NOMO-1 (cell line): ENCODE data around the gene NPHP1.
"Not testable (repeated sequence)": the region's sequence is repeated elsewhere in the genome, so short reads cannot be mapped to it uniquely, and the experiment has no call there.

Experiments used
- DNase-seq, 2 experiments: peaks; one replicate each; lab custom pipeline; 2025; ENCODE audit not compliant: unreplicated experiment in 2 of 2; lab: John Stamatoyannopoulos, UW

Gene NPHP1

DNA sequence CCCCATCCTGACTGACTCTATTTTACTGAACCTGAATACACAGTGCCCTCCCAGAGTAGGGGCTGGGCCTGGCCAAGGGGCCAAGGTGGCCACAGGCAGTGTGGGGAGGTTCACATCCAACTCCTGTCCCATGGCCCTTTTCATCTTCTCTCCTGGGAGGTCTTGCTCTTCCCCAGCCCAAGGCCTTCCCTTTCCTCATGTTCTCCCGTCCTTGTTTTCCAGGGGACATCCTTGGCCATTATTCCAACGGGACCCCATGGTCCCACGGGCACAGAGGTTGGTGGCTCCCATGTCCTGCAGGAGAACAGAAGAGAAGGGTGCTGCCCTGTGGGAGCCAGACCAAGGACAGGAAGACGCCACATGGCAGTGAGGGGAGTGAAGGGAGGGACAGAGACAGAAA, 99.6 kb downstream of the NPHP1 start:
- DNase-seq: no peak

GRCh38 chr2:110104025-110104771, 100.6 kb downstream of the NPHP1 start:
- no peak for DNase-seq

DNA sequence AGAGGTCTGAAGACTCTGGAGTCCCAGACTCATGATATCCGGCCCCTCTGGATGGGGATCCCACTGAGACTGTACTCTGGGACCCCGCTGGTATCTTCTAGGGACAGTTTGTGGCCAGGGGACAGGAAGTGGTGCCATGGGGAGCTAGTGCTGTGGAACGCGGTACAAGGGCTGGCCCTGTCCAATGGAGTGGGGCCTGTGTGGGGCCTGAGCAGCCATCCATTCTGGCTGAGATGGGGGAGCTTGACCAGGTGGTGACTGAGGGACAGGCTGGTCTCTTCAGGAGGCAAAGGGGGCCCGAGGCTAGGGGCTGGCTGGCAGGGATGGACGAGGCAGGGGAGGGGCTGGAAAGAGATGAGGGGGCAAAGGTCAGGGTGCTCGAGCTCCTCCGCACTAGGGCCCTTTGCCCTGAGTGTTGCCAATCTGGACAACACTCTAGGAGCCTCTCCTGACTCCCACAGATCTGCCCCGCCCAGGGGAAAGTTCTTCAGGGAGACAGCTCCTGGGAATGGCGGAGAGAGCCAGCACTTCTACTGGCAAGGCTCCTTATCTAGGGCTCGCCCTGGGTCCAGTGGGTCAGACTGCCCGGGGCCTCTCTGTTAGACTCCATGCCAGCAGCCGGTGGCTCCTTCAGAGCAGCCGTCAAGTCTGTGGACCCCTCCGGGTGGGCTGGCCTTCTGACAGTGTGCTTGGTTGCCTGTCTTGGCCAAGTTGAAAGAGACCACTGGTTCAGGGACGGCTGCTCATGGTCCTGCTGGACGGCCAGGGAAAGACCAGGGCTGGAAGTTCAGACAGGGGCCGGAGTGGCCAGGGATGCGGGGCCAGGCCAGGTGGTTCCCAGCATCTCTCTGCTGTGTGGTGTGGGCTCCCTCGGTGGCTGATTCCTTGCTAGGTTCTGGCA, 101.5 kb downstream of the NPHP1 start:
- DNase-seq: no peak

- peak in 1 of 2 experiments; percentile 1 for DNase-seq
Measured at GRCh38 chr2:110101901-110102803, 102.7 kb downstream of the NPHP1 start.

GRCh38 chr2:110101280-110101844, 103.5 kb downstream of the NPHP1 start:
- peak; percentile 24 to 38 for DNase-seq

DNA sequence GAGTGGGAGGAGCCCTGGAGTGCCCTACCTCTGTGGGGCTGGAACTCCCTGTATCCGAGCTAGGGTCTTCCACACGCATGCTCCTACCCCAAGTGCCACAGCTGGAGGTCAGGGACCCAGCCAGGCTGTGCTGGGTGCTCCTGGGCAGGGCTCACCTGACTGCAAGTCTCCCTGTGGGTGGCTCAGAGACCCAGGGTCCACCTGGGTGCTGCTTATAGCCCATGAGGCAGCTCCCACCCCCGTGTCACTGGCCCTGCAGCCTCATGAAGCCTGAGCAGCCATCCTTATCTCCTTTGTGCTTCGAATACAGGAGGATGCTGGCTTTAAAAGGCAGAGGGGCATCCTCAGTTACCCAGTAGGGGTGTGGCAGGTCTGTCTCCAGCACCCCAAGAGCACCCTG, 103.9 kb downstream of the NPHP1 start:
- not testable (repeated sequence) for DNase-seq

DNA sequence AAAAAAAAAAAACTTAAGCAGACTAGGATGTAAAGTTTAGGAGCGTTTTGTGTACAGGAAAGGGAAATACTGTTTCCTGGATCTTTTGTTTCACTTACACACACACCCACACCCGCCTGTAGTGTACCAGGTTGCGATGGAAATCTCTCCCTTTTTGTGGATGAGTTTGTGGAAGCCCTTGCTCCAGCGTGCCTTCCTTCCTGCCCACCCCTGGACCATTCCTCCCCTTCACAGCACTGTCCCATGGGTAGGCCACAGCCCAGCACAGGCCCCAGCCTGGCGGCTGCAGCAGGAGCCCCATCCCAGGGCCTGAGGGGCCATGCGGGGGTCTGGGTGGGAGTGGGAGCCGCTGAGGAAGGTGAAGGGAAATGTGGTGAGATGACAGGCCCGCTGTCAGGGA, 104.3 kb downstream of the NPHP1 start:
- no peak for DNase-seq

- DNase-seq: no peak
Measured at GRCh38 chr2:110099471-110100225, 105.2 kb downstream of the NPHP1 start.

DNA sequence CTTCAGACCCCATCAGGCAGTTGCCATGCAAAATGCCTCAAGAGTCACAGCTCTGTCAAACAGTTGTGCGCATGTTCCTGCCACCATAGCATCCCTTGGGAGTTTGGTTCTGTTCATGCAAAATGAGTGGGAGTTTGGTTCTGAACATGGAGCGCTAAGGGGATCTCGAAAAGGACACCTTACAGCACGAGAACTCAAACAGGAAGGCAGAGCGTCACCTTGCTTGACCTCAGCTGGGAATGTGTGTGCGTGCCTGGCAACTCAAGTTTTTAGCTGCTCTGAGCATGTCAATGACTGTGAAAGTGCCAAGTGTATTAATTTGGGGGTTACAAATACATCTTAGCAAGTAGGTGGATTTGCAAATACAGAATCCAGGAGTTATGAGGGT, 105.8 kb downstream of the NPHP1 start:
- DNase-seq: no peak

DNA sequence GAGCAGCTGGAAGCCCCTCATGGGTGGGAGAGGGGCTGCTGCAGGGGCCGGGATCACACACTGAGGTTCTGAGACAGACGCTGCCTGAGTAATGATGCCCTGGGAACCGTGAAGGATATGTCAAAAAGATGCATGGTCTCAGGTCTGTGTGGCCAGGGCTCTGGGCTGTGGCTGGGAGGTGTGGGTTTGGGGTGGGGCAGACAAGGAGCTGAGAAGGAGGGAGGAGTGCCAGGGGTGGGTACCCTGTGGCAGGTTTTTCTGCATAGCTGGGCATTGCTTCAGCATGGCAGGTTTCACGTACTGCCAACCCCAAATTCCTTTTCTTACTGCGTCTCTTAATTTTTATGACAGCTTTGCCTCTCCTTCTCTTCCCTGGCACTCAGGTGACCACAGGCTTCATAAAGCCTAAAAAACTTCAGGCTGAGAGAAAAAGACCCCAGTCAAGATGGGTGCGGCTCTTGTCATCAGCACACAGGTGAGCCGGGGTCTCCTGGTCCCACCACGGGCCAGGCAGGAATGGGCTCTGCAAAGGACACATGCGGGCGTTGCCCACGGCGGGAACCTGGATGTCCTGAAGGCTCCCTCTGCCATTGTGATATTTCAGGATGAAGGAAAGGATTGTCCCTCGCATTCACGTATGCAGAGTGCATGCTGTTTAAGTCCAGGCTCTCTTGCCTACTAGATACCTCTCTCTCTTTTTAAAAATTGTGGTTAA, 107.2 kb downstream of the NPHP1 start:
- no peak for DNase-seq

- no peak for DNase-seq
Measured at GRCh38 chr2:110095994-110096633, 108.7 kb downstream of the NPHP1 start.

- peak in 1 of 2 experiments; percentile 8 for DNase-seq
Measured at GRCh38 chr2:110094884-110095534, 109.8 kb downstream of the NPHP1 start.

DNA sequence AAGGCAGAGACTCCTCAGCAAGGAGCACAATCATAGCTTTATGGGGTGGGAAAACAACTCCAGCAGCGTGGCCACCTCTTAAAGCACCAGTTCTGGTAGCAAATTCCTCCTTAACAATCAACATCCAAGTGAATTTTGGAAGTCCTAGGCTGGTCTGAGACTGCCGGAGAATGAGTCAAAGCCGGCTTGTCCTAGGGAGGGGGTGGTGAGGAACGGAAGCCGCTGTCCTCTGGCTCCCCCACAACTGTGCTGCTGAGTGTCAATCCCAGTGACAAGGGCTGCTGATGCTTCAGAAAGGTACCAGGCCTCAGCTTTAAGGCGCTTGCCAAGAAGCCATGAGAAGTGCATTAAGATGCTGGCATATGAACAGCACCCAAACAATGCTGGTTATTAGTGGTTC, 110.9 kb downstream of the NPHP1 start:
- not testable (repeated sequence) for DNase-seq

GRCh38 chr2:110090164-110090563, 114.6 kb downstream of the NPHP1 start:
- DNase-seq: not testable (repeated sequence)

DNA sequence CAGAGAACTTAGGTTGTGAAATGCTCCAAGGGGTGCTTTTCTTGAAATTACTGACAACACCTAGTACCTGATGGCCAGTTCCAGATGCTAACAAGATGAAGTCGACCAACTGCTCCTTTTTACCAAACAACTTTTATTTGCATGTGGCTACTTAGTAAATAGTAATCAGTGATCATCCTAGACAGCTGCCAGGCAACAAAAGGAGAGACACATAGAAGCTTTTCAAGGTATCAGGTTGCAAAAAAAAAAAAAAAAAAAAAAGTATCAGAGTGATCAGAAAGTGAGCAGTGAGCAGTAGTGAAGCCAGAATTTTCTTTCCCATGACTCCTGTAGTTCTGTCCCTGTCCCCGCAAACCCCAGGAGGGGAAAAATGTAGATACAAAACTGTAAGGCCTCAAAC, 121.1 kb downstream of the NPHP1 start:
- not testable (repeated sequence) for DNase-seq

DNA sequence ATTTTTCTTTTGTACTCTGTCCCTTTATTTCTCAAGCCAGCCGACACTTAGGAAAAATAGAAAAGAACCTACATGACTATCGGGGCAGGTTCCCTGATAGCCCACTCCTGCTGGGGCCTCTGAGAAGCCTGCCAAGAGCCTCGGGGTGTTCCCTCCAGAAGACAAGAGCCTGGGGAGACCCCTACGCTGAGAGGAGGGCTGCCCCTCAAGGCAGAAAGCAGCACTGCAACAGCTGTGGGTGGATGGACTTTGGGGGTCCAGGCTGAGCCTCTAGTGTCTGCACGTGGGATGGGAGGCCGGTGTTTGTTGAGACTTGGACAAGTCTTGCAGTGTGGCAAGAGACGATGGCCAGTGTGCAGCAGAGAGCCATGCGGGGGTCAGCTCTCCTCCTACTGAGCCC, 121.7 kb downstream of the NPHP1 start:
- DNase-seq: not testable (repeated sequence)

DNA sequence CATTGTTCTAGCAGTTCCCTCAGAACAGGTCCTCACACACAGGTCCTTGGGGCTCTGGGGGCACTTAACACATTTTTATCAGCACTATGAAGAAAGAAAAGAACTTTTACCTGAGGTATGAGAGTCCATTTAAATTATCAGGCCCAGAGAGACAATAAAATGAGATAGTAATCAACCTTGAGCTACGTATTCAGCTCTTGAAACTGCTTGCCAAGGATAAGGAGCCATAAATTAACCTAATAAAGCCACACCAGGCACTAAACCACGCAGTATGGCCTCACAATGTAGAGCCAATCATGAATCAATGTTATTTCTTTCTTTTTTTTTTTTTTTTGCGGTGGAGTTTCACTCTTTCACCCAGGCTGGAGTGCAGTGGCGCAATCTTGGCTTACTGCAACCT, 126.7 kb downstream of the NPHP1 start:
- DNase-seq: not testable (repeated sequence)

DNA sequence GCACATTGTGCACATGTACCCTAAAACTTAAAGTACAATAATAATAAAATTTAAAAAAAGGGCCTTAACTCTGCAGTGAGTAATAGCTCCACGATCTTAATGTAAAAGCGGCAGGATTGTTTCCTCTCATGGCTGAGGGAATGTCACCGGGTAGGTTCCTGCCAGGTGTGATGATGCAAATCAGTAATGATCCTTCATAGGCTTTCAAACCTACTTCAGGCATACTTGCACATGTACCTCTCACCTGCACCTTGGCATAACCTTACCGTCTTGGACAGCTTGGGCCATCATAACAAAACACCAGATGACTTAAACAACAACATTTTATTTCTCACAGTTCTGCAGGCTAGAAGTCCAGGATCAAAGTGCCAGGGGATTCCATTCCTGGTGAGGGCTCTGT, 128.9 kb downstream of the NPHP1 start:
- DNase-seq: not testable (repeated sequence)
